ENCODE measurements around the gene NAIF1. TPM values are rescaled to one million over a fixed set of nuclear protein-coding genes. Genes with fewer than 3 reads are reported as not detected.
"Not testable (repeated sequence)": the region's sequence is repeated elsewhere in the genome, so short reads cannot be mapped to it uniquely, and the experiment has no call there.

NAIF1 gene
- total and polyA plus RNA-seq, 2 donors from 2014 or later: 9.7 to 12.3 TPM

- peak overlapping the region in 2 of 3 donors; percentile 58 to 91 for H3K9ac ChIP-seq (ENCODE audit: low read length in 3 of 3)
- H3K4me3 ChIP-seq (ENCODE audit: low read length in 3 of 3): peak overlapping the region in 2 of 3 donors; percentile 49 to 52
- intact Hi-C loops (cut with DNase I): loop anchor here (10.0 kb wide), 1 partner anchor 171 kb away; no protein-coding TSS in a partner anchor
- no peaks in the 10 kb centered on the region for H3K36me3 ChIP-seq (ENCODE audit: control insufficient read depth in 2 of 3, insufficient read depth in 3 of 3, low read length in 3 of 3)
- DNase-seq (peak in 4 of 5 donors; percentile 50 to 95 (median 67)), FAIRE-seq (no peak)
- H3K27ac ChIP-seq (ENCODE audit: low read depth in 2 of 2, low read length in 2 of 2): peak overlapping the region; percentile 98 to 99
- peaks cover 0 to 28% (median 19%) of the 10 kb centered on the region in 3 donors for H3K4me1 ChIP-seq (ENCODE audit: control insufficient read depth in 2 of 3, insufficient read depth in 2 of 3, low read depth in 1 of 3, low read length in 3 of 3)
- no peaks in the 10 kb centered on the region for H3K9me3 ChIP-seq (ENCODE audit: control insufficient read depth in 2 of 3, insufficient read depth in 1 of 3, low read length in 3 of 3)
- no peaks in the 10 kb centered on the region for H3K27me3 ChIP-seq (ENCODE audit: control insufficient read depth, insufficient read depth, low read length)
- TF ChIP-seq, protein P1, sequence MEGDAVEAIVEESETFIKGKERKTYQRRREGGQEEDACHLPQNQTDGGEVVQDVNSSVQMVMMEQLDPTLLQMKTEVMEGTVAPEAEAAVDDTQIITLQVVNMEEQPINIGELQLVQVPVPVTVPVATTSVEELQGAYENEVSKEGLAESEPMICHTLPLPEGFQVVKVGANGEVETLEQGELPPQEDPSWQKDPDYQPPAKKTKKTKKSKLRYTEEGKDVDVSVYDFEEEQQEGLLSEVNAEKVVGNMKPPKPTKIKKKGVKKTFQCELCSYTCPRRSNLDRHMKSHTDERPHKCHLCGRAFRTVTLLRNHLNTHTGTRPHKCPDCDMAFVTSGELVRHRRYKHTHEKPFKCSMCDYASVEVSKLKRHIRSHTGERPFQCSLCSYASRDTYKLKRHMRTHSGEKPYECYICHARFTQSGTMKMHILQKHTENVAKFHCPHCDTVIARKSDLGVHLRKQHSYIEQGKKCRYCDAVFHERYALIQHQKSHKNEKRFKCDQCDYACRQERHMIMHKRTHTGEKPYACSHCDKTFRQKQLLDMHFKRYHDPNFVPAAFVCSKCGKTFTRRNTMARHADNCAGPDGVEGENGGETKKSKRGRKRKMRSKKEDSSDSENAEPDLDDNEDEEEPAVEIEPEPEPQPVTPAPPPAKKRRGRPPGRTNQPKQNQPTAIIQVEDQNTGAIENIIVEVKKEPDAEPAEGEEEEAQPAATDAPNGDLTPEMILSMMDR (IDR thresholded peaks at IDR 0.05; ENCODE audit: borderline replicate concordance, extremely low read depth, insufficient read depth): no peak
Measured at GRCh38 chr9:128115187-128116103, 48.3 kb upstream of the NAIF1 start.

DNA sequence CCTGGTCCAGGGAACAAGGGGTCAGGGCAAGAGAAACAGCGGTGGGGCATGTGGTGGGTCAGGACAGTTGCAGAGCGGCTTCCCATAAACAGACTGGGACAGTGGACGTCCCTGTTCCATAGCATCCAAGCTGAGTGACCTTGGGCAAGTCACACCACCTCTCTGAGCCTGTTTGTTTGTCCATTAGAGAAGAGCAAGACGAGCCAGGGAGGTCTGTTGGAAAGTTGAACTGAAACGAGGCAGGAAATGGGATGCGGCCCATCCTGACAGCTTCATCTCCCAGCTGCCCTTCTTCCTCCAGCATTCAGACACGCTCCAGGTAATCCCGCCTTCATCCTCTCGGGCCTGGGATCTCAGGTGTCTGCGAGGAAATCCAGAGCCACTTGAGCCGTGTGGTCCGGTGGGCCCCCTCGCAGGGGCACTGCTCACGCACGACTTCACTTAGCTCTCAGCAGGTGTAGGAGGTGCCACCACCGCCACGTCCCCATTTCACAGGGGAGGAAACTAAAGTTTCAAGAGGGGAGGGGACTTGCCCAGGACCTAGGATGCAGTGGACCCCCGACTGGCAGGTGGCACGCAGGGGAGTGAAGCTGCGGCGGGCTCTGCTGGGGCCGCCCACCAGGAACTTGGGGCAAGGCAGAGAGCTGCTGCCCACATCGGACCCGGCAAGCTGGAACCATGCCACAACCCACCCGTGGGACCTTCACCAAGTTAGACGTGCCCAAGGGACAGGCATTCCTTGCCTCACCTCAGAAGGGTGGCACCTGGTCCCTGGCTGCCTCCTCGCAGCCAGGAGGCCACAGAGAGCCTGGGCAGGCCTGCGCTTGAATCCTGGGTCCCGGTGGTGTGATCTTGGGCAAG, 47.4 kb upstream of the NAIF1 start:
- FAIRE-seq (no peak), DNase-seq (peak; percentile 60 to 78 (median 61))
- TF ChIP-seq, protein P1 (IDR thresholded peaks at IDR 0.05; ENCODE audit: borderline replicate concordance, extremely low read depth, insufficient read depth): no peak
- intact Hi-C loops (cut with DNase I): loop anchor here (10.0 kb wide), 1 partner anchor 170 kb away; no protein-coding TSS in a partner anchor
- Histone ChIP-seq H3K27ac (ENCODE audit: low read depth in 2 of 2, low read length in 2 of 2) (peak overlapping the region; percentile 98 to 99), H3K36me3 (ENCODE audit: control insufficient read depth in 2 of 3, insufficient read depth in 3 of 3, low read length in 3 of 3) (no peaks in the 10 kb centered on the region), H3K9ac (ENCODE audit: low read length in 3 of 3) (peak overlapping the region in 2 of 3 donors; percentile 58 to 91), H3K4me3 (ENCODE audit: low read length in 3 of 3) (peak overlapping the region in 2 of 3 donors; percentile 49 to 52), H3K9me3 (ENCODE audit: control insufficient read depth in 2 of 3, insufficient read depth in 1 of 3, low read length in 3 of 3) (no peaks in the 10 kb centered on the region), H3K27me3 (ENCODE audit: control insufficient read depth, insufficient read depth, low read length) (no peaks in the 10 kb centered on the region), H3K4me1 (ENCODE audit: control insufficient read depth in 2 of 3, insufficient read depth in 2 of 3, low read depth in 1 of 3, low read length in 3 of 3) (peaks cover 0 to 28% (median 19%) of the 10 kb centered on the region in 3 donors)

DNA sequence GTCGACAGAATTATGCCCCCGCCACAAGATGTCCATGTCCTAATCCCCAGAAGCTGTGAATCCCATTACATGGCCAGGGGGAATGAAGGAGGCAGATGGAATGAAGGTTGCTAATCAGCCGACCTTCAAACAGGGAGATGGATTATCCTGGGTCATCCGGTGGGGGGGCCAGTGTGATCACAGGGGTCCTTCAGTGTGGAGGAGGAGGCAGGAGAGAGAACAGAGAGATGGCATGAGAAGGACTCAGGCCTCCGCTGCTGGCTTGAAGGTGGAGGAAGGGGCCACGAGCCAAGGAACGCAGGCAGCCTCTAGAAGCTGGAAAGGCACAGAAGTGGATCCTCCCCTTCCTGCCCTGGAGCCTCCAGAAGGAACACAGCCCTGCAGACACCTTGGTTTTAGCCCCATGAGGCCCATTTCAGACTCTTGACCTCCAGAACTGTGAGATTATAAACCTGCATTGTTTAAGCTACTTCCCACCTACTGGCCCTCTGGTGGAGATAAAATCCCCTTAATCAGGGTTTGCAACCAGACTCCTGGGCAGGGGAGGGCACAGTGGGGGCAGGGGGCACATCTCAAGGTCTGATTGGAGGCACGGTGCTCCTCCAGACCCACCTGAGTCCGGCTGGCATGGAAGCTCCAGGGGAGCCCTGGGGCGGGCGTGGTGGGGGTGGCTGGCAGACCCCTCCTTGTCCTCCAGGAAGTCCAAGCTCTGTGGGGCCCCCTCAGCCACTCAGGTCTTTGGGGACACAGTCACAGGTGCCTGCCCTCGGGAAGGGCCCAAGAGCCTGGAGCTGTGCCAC, 46.6 kb upstream of the NAIF1 start:
- Histone ChIP-seq H3K9me3 (ENCODE audit: control insufficient read depth in 2 of 3, insufficient read depth in 1 of 3, low read length in 3 of 3) (no peaks in the 10 kb centered on the region), H3K4me3 (ENCODE audit: low read length in 3 of 3) (peak overlapping the region in 2 of 3 donors; percentile 44 to 52), H3K27ac (ENCODE audit: low read depth in 2 of 2, low read length in 2 of 2) (peak overlapping the region; percentile 98 to 99), H3K36me3 (ENCODE audit: control insufficient read depth in 2 of 3, insufficient read depth in 3 of 3, low read length in 3 of 3) (no peaks in the 10 kb centered on the region), H3K9ac (ENCODE audit: low read length in 3 of 3) (peak overlapping the region in 1 of 3 donors; percentile 91), H3K4me1 (ENCODE audit: control insufficient read depth in 2 of 3, insufficient read depth in 2 of 3, low read depth in 1 of 3, low read length in 3 of 3) (peaks cover 0 to 28% (median 19%) of the 10 kb centered on the region in 3 donors), H3K27me3 (ENCODE audit: control insufficient read depth, insufficient read depth, low read length) (no peaks in the 10 kb centered on the region)
- intact Hi-C loops (cut with DNase I): loop anchor here (10.0 kb wide), 1 partner anchor 169 kb away; no protein-coding TSS in a partner anchor
- FAIRE-seq: no peak
- TF ChIP-seq, protein P1 (IDR thresholded peaks at IDR 0.05; ENCODE audit: borderline replicate concordance, extremely low read depth, insufficient read depth): no peak
- DNase-seq: peak in 1 of 5 donors; percentile 71

DNA sequence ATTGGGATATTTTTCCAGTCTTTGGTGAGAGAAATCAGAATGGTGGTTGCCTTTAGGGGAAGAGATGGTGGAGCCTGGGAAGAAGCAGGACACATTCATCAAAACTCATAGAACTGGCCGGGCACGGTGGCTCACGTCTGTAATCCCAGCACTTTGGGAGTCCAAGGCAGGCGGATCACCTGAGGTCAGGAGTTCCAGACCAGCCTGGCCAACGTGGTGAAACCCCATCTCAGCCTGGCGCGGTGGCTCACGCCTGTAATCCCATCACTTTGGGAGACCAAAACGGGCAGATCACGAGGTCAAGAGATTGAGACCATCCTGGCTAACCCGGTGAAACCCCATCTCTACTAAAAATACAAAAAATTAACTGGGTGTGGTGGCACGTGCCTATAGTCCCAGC, 44.6 kb upstream of the NAIF1 start:
- Histone ChIP-seq H3K4me1 (ENCODE audit: control insufficient read depth in 2 of 3, insufficient read depth in 2 of 3, low read depth in 1 of 3, low read length in 3 of 3) (peaks cover 0 to 29% (median 19%) of the 10 kb centered on the region in 3 donors), H3K36me3 (ENCODE audit: control insufficient read depth in 2 of 3, insufficient read depth in 3 of 3, low read length in 3 of 3) (peaks cover 0 to 14% (median 10%) of the 10 kb centered on the region in 3 donors), H3K27ac (ENCODE audit: low read depth in 2 of 2, low read length in 2 of 2) (peak overlapping the region in 1 of 2 donors; percentile 33)
- intact Hi-C loops (cut with DNase I): loop anchor here (10.0 kb wide), 1 partner anchor 167 kb away; no protein-coding TSS in a partner anchor
- H3K9me3 ChIP-seq (ENCODE audit: control insufficient read depth in 2 of 3, insufficient read depth in 1 of 3, low read length in 3 of 3); H3K27me3 ChIP-seq (ENCODE audit: control insufficient read depth, insufficient read depth, low read length); H3K9ac ChIP-seq (ENCODE audit: low read length in 3 of 3); FAIRE-seq; H3K4me3 ChIP-seq (ENCODE audit: low read length in 3 of 3): not testable (repeated sequence)
- peak in 1 of 5 donors; percentile 52 for DNase-seq

Data from kidney (tissue), 14 donors.